GM21786 (cell line): ENCODE data around the gene TCHHL1.
"Not testable (repeated sequence)": the region's sequence is repeated elsewhere in the genome, so short reads cannot be mapped to it uniquely, and the experiment has no call there.

Source experiments
- ATAC-seq: cut with Tn5 transposase; IDR thresholded peaks from one replicate; pipeline ENCODE4 v1.9.1; 2021; ENCODE audit not compliant: unreplicated experiment

TCHHL1 gene

GRCh38 chr1:152096931-152097330 lies 8.1 kb upstream of the TCHHL1 start:
- ATAC-seq, result no peak

- no peak for ATAC-seq
Observed at GRCh38 chr1:152086760-152087159, 2.1 kb downstream of the TCHHL1 start.

GRCh38 chr1:152084853-152085252 lies 4.0 kb downstream of the TCHHL1 start:
- ATAC-seq, result no peak

GRCh38 chr1:152081026-152081425 lies 7.8 kb downstream of the TCHHL1 start:
- not testable (repeated sequence) for ATAC-seq

- ATAC-seq, result not testable (repeated sequence)
Observed at GRCh38 chr1:152080494-152080893, 8.4 kb downstream of the TCHHL1 start.

GRCh38 chr1:152078831-152079441 lies 9.9 kb downstream of the TCHHL1 start:
- ATAC-seq, result no peak

- ATAC-seq, result no peak
Observed at GRCh38 chr1:152072311-152072710, 16.6 kb downstream of the TCHHL1 start.

- ATAC-seq, result no peak
Observed at GRCh38 chr1:152071123-152071522, 17.7 kb downstream of the TCHHL1 start.

GRCh38 chr1:152067929-152068328 lies 20.9 kb downstream of the TCHHL1 start:
- ATAC-seq, result no peak

- no peak for ATAC-seq
Observed at GRCh38 chr1:152067150-152067549, 21.7 kb downstream of the TCHHL1 start.

GRCh38 chr1:152061952-152062351 lies 26.9 kb downstream of the TCHHL1 start:
- no peak for ATAC-seq

- ATAC-seq, result no peak
Observed at GRCh38 chr1:152053375-152053774, 35.5 kb downstream of the TCHHL1 start.

GRCh38 chr1:152052606-152053005 lies 36.3 kb downstream of the TCHHL1 start:
- ATAC-seq, result no peak

- ATAC-seq, result no peak
Observed at GRCh38 chr1:152050886-152051675, 37.8 kb downstream of the TCHHL1 start.

- no peak for ATAC-seq
Observed at GRCh38 chr1:152049291-152050083, 39.4 kb downstream of the TCHHL1 start.

- peak; percentile 24 for ATAC-seq
Observed at GRCh38 chr1:152048416-152049009, 40.4 kb downstream of the TCHHL1 start.

GRCh38 chr1:152047730-152048415 lies 41.0 kb downstream of the TCHHL1 start:
- peak; percentile 95 for ATAC-seq

GRCh38 chr1:152047413-152047729 lies 41.5 kb downstream of the TCHHL1 start:
- ATAC-seq, result no peak

GRCh38 chr1:152044386-152044785 lies 44.5 kb downstream of the TCHHL1 start:
- ATAC-seq, result no peak

GRCh38 chr1:152043870-152044269 lies 45.0 kb downstream of the TCHHL1 start:
- ATAC-seq, result no peak

- no peak for ATAC-seq
Observed at GRCh38 chr1:152042030-152042429, 46.8 kb downstream of the TCHHL1 start.
